NCI-H1694 (cell line): ENCODE results near the gene PCSK5.
"Not testable (repeated sequence)": the region's sequence is repeated elsewhere in the genome, so short reads cannot be mapped to it uniquely, and the experiment has no call there.

Source experiments
- DNase-seq: peaks from one replicate; lab custom pipeline; 2025; lab: John Stamatoyannopoulos, UW

PCSK5 gene

GRCh38 chr9:76311537-76311936, 421.1 kb downstream of the PCSK5 start:
- no peak for DNase-seq

- DNase-seq, result no peak
Observed at GRCh38 chr9:76313771-76314170, 423.3 kb downstream of the PCSK5 start.

- no peak for DNase-seq
Observed at GRCh38 chr9:76314321-76314720, 423.8 kb downstream of the PCSK5 start.

DNA sequence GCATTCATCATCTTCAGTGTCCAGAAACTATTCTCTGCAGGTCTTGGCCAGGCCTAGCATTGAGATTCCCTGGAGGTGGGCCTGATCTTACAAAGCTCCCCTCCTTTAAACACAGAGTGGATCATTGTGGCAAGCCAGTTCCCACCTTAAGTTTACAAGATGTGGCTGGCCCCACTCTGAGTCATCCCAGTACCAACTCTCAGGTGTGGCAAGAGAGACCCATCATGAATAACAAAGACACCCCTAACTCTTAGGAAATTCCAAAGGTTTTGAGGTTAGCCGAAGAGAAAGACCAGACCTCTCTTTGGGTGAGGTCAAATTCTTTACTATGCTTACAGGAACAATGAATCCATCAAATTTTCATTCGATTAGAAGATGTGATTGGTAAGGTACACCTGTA, 425.6 kb downstream of the PCSK5 start:
- DNase-seq, result no peak

DNA sequence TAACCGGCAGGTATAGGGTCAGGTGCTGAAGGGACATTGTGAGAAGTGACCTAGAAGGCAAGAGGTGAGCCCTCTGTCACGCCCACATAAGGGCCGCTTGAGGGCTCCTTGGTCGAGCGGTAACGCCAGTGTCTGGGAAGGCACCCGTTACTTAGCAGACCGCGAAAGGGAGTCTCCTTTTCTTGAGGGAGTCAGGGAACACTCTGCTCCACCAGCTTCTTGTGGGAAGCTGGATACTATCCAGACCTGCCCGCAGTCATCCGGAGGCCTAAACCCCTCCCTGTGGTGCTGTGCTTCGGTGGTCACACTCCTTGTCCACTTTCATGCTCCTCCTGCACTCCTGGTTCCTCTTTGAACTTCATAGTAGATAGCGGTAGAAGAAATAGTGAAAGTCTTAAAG, 429.0 kb downstream of the PCSK5 start:
- not testable (repeated sequence) for DNase-seq

- DNase-seq, result no peak
Observed at GRCh38 chr9:76321195-76321828, 430.8 kb downstream of the PCSK5 start.

DNA sequence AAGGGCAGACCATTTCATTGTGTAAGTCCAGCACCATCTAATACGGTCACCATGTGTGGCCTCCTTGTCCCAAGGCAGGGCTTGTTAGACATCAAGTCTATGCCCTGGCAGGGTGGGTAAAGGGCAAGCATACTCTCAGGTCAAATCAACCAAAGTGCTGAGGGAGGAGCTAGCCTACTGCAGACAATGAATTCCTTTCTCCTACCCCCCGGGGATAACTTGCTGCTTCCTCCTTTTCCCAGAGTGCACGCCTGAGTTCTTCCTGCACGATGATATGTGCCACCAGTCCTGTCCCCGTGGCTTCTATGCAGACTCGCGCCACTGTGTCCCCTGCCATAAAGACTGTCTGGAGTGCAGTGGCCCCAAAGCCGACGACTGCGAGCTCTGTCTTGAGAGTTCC, 432.3 kb downstream of the PCSK5 start:
- DNase-seq, result no peak

- DNase-seq, result no peak
Observed at GRCh38 chr9:76323490-76323889, 433.0 kb downstream of the PCSK5 start.

- not testable (repeated sequence) for DNase-seq
Observed at GRCh38 chr9:76324030-76324429, 433.6 kb downstream of the PCSK5 start.

GRCh38 chr9:76330034-76330433, 439.6 kb downstream of the PCSK5 start:
- DNase-seq, result no peak

- DNase-seq, result no peak
Observed at GRCh38 chr9:76333388-76333787, 442.9 kb downstream of the PCSK5 start.

DNA sequence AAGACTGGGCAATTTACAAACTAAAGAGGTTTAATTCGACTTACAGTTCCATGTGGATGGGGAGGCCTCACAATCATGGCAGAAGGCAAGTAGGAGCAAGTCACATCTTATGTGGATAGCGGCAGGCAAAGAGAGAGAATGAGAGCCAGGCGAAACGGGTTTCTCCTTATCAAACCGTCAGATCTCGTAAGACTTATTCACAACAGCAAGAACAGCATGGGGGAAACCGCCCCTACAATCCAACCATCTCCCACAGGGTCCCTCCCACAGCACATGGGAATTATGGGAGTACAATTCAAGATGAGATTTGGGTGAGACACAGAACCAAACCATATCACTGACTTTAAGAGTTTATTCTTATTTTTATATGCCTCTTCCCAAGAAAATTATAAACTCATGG, 443.5 kb downstream of the PCSK5 start:
- no peak for DNase-seq

GRCh38 chr9:76336027-76336426, 445.6 kb downstream of the PCSK5 start:
- DNase-seq, result no peak

DNA sequence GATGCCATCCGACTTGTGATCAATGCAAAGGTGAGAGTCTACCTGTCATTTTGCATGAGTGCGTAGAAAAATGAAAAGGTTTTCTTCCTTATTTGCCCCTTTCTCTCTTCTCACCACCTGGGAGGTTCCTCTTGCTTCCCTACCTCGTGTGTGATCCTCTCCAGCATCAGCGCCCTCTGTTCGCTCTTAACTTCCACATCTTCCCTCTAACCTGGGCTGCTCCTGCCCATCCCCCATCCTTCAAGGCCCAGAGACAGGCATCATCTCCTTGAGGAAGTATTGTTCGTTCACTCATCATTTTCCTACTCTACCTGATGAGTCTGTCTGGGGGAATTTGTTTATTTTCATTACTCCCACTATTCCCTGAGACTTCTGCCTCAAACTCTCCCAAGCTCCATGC, 447.9 kb downstream of the PCSK5 start:
- DNase-seq, result no peak

DNA sequence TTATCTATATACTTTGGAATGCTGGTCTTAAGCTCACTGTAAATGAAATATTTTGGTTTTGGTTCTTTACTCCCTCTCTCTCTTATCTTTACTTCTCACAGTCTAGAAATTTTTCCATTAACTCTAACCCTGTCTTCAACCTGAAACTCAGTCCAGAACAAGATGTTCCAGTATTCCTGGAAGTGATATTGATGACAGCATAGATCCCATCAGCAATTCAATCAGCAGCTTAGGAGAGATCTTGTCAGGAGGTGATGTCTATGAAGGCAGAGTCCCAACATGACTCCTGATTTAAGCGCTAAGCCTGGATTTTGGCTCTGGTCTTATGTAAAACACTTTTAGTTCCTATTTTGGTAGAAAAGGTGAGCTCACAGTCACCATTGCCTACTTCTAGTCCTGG, 451.1 kb downstream of the PCSK5 start:
- DNase-seq, result no peak

DNA sequence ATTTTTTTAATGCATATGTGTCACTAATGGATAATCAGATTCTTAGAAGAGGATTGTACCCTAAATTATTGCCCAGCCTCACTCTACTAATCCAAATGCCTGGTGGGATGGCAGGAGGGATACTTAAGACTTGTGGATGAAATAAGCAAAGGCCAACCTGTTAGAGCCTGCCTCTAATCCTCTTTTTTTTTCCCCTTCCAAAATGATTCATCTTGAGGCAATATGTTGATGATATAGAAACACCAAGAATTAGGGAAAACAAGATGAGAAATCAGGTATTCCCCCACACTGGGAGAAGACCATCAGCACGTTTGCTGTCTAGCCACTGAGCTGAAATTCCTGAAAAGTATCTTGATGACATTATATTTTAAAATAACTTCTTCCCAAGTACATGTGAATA, 451.7 kb downstream of the PCSK5 start:
- DNase-seq, result no peak

DNA sequence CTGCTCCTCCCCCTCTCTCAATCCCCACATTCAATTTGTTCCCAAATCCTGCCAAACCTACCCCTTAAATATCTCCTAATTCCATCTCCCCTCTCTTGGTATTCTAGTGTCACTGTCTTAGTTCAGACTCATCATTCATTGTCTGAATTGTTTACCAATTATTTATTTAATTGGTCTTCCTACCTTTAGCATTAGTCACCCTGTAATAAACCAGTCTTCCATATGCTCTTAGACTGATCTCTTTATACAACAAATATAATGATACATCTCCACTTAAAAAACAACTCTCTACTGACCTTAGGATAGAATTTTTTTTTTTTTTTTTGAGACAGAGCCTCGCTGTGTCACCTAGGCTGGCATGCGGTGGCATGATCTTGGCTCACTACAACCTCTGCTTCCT, 452.4 kb downstream of the PCSK5 start:
- DNase-seq, result no peak

GRCh38 chr9:76349865-76350264, 459.4 kb downstream of the PCSK5 start:
- DNase-seq, result no peak

DNA sequence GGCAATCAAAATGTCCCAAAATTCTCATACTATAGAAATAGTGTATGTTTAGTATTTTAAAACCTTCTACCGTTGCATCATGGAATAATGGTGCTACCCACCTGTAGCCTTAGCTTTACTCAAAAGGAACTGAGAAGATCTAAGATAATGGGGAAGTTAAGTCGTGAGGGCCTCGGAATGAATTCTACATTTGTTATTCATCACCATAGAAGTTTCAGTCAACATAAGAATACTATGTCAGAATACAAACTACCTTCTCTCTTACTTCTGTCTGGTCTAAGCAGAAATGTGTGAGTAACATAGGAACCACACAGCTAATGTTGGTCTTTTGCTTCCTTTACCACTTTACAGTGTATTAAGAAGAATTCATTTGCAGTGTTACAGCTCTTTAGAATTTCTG, 460.5 kb downstream of the PCSK5 start:
- DNase-seq, result no peak

DNA sequence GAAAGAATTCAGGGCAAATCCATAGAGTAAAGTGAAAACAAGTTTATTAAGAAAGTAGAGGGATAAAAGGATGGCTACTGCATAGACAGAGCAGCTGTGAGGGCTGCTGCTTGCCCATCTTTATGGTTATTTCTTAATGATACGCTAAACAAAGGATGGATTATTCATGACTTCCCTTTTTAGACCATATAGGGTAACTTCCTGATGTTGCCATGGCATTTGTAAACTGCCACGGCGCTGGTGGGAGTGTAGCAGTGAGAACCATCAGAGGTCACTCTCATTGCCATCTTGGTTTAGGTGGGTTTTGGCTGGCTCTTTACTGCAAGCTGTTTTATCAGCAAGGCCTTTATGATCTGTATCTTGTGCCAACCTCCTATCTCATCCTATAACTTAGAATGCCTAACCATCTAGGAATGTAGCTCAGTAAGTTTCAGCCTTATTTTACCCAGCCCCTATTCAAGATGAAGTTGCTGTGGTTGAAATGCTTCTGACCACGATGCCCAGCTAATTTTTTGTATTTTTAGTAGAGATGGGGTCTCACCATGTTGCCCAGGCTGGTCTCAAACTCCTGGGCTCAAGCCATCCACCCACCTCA, 461.6 kb downstream of the PCSK5 start:
- DNase-seq, result no peak

GRCh38 chr9:76353280-76353679, 462.8 kb downstream of the PCSK5 start:
- DNase-seq, result no peak

- DNase-seq, result no peak
Observed at GRCh38 chr9:76354221-76354620, 463.7 kb downstream of the PCSK5 start.

DNA sequence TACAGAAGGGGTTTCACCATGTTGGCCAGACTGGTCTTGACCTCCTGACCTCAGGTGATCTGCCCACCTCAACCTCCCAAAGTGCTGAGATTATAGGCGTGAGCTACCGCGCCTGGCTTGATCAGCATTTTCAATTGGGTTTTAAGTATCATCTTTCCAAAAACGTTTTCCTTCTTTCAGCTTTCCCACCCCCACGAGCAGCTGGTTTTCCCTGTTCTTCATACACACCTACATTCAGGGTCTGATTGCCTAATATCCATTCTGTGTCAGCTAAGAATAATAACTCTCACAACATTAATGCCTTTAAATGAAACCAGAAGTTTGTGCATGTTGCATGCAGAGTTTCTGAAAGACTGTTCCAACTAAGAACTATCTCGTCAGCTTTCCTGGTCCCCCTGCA, 465.4 kb downstream of the PCSK5 start:
- DNase-seq, result no peak

GRCh38 chr9:76357555-76357954, 467.1 kb downstream of the PCSK5 start:
- DNase-seq, result no peak
